Fibroblast of pulmonary artery (primary cell): ENCODE results near the gene TMEM86B.

Experiments
- DNase-seq: peaks from one replicate; pipeline ENCODE4 v3.0.0-alpha.2; 2010; ENCODE audit warnings: low read depth
- H3K4me3 ChIP-seq: replicated peaks from 2 replicates; pipeline ENCODE4 v1.5.1; 2011; ENCODE audit warnings: low read depth, mild to moderate bottlenecking, control low read depth, low read length, moderate library complexity
- TF ChIP-seq, protein P1 (sequence below): IDR thresholded peaks from 2 replicates; pipeline ENCODE4 v1.5.1; 2011; ENCODE audit warnings: mild to moderate bottlenecking, control low read depth, low read length, inconsistent platforms; ENCODE audit errors: missing control alignments

TMEM86B gene

DNA sequence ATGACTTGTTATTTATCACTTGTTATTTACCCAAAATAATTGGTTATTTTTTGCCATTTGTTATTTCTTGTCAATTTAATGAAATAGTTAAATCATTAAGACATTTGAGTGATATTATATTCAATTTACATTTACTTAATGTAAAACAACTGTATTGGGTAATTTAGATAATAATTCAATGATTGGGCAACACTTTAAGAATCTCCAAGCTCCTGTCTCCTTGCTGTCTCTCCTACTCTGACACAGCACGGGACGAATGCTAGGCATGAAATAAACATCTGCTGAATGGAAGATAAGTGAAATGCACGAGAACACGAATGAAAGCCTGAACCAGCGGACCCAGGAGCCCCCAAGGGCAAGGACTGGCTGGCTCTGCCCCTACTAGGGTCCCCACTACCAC is 36.0 kb upstream of the TMEM86B start:
- DNase-seq = no peak
- TF ChIP-seq, protein P1, sequence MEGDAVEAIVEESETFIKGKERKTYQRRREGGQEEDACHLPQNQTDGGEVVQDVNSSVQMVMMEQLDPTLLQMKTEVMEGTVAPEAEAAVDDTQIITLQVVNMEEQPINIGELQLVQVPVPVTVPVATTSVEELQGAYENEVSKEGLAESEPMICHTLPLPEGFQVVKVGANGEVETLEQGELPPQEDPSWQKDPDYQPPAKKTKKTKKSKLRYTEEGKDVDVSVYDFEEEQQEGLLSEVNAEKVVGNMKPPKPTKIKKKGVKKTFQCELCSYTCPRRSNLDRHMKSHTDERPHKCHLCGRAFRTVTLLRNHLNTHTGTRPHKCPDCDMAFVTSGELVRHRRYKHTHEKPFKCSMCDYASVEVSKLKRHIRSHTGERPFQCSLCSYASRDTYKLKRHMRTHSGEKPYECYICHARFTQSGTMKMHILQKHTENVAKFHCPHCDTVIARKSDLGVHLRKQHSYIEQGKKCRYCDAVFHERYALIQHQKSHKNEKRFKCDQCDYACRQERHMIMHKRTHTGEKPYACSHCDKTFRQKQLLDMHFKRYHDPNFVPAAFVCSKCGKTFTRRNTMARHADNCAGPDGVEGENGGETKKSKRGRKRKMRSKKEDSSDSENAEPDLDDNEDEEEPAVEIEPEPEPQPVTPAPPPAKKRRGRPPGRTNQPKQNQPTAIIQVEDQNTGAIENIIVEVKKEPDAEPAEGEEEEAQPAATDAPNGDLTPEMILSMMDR = no peak
- no peak overlapping the region for H3K4me3 ChIP-seq

DNA sequence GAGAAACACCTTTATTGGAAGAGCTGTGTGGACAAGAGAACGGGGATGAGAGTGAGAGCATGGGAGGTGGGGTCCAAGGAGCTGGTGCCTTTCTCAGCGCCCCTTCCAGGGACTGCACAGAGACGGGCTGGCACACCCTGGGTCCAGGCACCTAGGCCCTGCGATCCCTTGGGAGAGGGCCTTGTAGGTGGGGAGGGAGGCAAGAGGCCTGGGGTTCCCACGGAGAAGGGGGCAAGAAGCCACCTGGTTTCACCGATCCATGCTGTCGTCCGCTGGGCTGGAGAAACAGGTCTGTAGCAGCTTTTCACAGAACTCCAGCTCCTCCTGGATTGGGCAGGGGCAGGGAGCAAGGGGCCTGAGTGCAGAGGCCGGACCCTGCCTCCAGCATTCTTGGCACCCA is 33.8 kb upstream of the TMEM86B start:
- TF ChIP-seq, protein P1 = no peak
- DNase-seq = no peak
- H3K4me3 ChIP-seq = no peak overlapping the region

DNA sequence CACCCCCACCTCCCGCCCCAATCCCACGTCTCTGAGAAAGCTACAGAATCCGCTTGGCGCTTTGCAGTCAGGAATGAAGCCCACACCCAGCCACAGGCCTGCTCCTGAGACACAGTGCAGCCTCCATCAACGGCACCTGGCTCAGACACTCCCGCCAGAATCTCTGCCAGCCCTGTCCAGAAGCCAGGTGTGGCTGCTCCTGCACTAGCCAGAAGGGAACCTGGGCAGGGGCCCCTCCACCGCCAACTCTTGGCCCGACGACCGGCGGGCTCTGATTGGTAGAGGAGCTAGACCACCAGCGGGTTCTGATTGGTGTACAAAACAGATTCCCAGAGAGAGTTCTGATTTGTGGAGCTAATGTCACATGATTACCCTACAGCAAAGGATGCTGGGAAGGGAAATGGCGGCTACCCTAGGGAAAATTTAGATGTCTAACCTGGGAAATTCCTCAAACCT is 33.1 kb upstream of the TMEM86B start:
- TF ChIP-seq, protein P1 = no peak
- DNase-seq = no peak
- H3K4me3 ChIP-seq = no peak overlapping the region

DNA sequence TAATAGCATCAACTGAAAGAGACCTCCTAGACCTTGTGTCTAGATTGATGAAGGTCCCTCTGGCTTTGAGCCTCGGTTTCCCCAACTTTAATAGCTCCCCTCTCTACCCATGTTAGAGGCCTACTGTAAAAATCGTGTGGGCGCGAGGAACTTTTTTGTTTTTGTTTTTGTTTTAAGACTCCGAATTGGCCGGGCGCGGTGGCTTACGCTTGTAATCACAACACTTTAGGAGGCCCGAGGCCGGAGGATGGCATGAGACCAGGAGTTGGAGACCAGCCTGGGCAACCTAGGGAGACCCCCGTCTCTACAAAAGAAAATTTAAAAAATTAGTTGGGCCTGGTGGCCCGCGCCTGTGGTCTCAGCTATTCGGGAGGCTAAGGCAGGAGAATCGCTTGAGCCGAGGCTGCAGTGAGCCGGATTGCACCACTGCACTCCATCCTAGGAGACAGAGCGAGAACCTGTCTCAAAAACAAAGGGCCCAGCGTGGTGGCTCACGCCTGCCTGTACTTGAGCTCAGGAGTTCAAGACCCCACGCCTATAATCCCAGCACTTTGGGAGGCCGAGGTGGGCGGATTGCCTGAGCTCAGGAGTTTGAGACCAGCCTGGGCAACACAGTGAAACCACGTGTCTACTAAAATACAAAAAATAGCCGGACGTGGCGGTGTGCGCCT is 31.1 kb upstream of the TMEM86B start:
- H3K4me3 ChIP-seq = peak overlapping the region; percentile 56
- TF ChIP-seq, protein P1 = no peak
- DNase-seq = peak; percentile 7

DNA sequence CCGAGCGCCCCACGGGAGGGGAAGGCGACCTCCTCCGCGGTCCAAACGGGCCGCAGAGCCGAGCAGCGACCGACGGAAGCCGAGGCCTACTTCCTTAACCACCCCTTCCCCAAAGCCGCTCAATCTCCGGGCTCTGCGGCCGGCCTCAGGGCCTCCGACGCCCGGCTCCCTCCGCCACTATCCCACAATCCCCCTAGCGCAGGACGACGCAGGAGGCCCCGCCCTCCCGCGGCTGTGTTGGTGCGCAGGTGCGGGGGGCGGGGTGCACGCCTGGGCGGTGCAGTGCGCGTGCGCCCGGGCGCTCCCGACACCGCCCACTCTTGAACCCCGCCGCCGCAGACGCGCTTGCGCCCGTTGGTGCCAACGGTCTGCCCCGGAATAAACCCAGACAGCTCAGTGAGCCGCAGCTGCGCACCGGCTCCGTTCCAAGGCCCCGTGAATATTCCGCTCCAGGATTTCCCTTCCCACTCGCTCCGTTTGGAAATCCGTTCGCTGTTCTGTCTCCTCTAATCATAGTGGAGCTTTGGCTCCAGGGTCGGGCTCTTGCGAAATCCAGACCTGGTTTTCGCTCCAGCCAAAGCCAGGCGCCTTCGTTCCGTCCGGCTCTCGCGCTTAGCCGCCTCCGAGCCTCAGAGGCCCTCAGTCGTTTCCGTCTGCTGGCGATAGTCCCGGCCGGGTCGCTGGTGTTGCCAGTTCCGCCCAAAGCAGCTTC is 30.4 kb upstream of the TMEM86B start, which contains the start of gene PPP6R1:
TSS of gene PPP6R1 (minus strand) at position 190 of the 712 bp plus-strand sequence. CDS start 11,914 bp downstream, outside the sequence.
- DNase-seq = peak; percentile 100
- peak within 1 kb of the TSS; percentile 79 for H3K4me3 ChIP-seq
- TF ChIP-seq, protein P1 = no peak

DNA sequence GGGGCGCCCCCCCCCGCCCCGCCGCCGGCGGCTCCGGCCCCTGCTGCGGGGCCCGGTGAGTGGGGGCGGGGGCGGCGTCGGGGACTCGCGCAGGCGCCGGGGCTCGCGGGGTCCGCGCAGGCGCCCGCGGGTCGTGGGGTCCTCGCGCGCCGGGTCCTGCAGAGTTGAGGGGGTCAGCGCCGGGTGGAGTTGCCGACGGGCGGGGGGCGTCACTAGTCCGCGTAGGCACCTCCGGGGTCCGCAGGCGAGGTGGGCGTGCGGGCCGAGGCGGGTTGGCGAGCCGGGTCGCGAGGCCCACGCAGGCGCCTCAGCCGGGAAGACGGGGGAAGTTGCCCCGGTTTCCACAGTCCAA is 29.9 kb upstream of the TMEM86B start:
- peak; percentile 15 for DNase-seq
- TF ChIP-seq, protein P1 = no peak
- peak overlapping the region; percentile 79 for H3K4me3 ChIP-seq
